Astrocyte of the spinal cord (primary cell): ENCODE data around the gene URM1.

Experiments used
- DNase-seq: peaks from one replicate; pipeline ENCODE4 v3.0.0; 2011; ENCODE audit warnings: low read depth, low spot score
- H3K4me3 ChIP-seq: 2 replicates; pipeline ENCODE4 v1.5.1; 2011; ENCODE audit warnings: low read depth, mild to moderate bottlenecking, low read length, moderate library complexity
- in situ Hi-C: cut with HindIII; loops from 2 replicates; pipeline ENCODE4 v1.10.0; 2017; ENCODE audit warnings: low sequenced_read_pairs
- TF ChIP-seq, protein P1 (sequence below): IDR thresholded peaks from 2 replicates; pipeline ENCODE4 v1.5.1; 2012; ENCODE audit warnings: low read depth, mild to moderate bottlenecking, low read length, inconsistent platforms

The URM1 gene

DNA sequence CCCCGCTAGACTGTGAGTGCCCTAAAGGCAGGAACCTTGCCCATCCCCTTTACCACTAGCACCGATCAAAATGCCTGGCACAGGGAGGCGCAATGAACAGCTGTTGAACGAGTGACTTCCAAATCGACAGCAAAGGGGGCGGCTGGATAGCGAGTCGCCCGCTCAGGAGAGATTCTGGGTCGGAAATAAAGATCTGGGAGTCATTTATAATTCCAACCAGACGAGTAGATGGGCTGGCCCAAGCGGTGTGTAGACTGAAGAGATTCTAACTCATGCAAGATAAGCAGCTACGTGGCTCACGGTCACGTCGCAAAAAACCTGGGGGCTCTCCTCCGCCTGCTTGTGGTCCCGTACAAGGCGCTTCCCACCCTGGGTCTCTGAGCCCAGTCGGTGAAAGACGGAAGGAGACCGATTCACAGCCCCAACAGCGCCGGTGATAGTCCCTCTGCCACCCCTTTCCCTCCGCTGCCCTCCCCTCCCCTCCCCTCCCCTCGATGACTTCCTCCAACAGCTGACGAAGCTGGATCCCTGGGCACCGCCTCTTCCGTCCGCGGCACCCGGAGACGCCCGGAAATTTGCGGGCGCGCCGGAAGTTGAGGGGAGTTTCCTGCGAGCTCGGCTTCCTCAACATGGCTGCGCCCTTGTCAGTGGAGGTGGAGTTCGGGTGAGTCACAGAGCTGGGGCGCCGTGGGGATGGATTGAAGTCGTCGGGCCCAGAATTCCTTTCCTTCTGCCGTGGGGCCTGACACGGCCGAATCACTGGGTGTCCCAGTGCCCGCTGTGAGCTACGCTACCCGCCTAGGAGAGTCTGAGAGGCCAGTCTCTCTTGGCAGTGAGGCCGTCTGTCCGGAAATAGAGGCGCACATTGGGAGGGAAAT is at the start of gene URM1:
Gene URM1 (plus strand): TSS at position 623 of the 878 bp plus-strand sequence. CDS start 7 bp downstream, at position 630.
- peak within 1 kb of the TSS; percentile 95 for H3K4me3 ChIP-seq
- DNase-seq, result peak; percentile 98
- in situ Hi-C loops, result no loop called here
- TF ChIP-seq, protein P1, sequence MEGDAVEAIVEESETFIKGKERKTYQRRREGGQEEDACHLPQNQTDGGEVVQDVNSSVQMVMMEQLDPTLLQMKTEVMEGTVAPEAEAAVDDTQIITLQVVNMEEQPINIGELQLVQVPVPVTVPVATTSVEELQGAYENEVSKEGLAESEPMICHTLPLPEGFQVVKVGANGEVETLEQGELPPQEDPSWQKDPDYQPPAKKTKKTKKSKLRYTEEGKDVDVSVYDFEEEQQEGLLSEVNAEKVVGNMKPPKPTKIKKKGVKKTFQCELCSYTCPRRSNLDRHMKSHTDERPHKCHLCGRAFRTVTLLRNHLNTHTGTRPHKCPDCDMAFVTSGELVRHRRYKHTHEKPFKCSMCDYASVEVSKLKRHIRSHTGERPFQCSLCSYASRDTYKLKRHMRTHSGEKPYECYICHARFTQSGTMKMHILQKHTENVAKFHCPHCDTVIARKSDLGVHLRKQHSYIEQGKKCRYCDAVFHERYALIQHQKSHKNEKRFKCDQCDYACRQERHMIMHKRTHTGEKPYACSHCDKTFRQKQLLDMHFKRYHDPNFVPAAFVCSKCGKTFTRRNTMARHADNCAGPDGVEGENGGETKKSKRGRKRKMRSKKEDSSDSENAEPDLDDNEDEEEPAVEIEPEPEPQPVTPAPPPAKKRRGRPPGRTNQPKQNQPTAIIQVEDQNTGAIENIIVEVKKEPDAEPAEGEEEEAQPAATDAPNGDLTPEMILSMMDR, result peak; percentile 7

DNA sequence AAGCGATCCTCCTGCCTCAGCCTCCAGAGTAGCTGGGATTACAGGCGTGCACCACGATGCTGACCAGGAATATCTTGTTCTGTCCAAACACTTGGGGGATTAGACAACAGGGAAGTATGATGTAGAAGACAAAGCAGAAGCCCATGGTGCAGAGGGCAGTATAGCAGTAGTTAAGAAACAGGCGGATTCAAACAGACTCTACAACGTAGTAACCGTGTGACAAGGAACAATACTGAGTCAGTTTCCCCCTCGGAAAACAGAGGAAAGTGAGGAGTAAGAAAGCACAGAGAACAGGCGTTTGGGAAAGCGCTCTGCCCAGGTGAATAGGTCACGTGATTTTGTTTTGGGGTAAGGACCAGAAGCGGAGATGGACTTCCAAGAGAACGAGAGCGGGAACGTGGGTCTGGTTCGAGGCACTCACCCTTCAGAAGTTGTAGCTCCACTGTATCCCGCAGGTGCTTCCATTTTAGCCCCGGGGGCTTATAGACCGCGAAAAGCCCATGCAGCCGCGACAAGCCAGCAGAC is 49.2 kb upstream of the URM1 start:
- DNase-seq, result no peak
- H3K4me3 ChIP-seq, result peak overlapping the region; percentile 89
- TF ChIP-seq, protein P1, result no peak
- in situ Hi-C loops, result no loop called here

DNA sequence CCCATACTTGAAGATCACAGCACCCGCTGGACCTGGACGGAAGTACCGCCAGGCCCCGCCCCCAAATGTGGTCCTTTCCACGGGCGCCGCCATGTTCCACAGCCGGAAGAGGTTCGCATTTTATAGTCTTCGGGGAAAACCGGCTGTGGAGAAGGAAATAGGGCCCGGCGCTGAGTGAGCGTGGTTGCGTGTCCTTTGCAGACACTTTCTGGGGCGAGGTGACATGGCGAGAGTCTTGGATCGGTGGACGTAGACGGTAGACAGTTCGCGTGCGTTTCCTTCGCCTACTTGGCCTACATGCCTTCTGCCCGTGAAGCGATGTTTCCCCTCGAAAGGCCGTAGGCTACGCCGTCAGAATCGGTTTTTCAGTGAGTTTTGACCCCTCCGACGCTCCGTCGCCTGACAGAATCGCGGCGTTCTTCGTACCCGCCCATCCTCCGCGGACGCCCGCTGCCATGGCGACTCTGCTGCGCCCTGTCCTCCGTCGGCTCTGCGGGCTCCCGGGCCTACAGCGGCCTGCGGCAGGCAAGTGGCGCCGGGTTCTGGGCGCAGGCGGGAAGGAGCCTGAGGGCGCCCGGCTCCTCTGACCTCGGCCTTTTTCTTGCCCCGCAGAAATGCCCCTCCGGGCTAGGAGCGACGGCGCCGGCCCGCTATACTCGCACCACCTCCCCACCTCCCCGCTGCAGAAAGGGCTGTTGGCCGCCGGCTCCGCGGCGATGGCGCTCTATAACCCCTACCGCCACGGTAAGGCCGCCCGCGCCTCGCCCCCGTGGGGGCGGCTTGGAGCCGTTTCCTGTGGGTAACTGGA is 48.6 kb upstream of the URM1 start, which contains the start of the genes COQ4 and TRUB2:
Gene COQ4 (plus strand): TSS at position 436 of the 808 bp plus-strand sequence. CDS start 20 bp downstream, at position 456.
Gene TRUB2 (minus strand): TSS at position 44 of the 808 bp plus-strand sequence. CDS start 39 bp downstream, at position 5.
- in situ Hi-C loops, result no loop called here
- peak within 1 kb of the TSS; percentile 89 for H3K4me3 ChIP-seq
- peak; percentile 97 for DNase-seq
- TF ChIP-seq, protein P1, result no peak

DNA sequence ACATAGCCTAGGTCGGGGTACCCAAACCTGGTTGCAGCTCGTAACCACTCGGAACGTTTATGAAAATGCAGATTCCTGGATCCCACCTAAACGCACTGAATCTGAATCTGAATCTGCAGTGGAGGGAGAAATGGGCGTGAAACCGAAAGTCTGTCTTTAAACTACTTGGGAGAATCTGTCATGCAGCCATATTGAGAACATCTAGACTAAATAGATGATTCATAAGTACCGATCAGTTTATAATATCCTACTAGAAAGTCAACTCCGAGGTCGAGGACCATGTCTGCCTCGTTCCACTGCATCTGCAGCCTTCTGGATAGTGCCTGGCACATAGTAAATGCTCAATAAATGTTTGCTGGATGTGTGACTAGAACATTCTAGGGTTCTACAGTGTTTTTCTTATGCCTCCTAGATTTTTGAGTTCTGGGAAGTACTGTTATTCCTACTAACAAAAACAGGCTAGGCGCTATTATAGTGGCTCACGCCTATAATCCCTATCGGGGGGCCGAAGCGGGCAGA is 47.9 kb upstream of the URM1 start:
- in situ Hi-C loops, result no loop called here
- H3K4me3 ChIP-seq, result peak overlapping the region; percentile 89
- peak; percentile 35 for DNase-seq
- TF ChIP-seq, protein P1, result no peak

DNA sequence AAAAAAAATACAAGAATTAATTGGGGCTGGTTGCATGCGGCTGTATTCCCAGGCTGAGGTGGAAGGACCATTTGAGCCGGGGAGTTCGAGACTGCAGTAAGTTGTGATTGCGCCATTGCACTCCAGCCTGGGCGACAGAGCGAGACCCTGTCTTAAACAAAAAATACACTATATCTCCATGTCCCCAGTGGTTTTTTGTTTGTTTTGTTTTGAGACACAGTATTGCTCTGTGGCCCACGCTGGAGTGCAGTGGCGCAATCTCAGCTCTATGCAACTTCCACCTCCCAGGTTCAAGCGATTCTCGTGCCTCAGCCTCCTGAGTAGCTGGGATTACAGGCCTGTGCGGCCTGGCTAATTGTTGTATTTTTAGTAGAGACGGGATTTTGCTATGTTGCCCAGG is 47.4 kb upstream of the URM1 start:
- in situ Hi-C loops, result no loop called here
- H3K4me3 ChIP-seq, result peak overlapping the region; percentile 89
- DNase-seq, result no peak
- TF ChIP-seq, protein P1, result no peak

DNA sequence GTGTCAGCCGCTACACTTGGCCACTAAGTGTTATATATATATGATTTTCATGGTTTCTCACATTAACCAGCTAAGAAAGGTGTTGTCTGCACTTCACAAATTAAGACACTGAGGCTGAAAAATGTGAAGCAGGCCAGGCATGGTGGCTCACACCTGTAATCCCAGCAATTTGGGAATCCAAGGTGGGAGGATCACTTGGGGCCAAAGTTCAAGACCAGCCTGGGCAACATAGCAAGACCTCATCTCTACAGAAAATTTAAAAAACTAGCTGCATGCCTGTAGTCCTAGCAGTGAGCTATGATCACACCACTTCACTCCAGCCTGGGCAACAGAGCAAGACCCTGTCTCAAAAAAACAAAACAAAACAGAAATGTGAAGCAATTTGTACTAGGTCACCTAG is 46.8 kb upstream of the URM1 start:
- no peak overlapping the region for H3K4me3 ChIP-seq
- TF ChIP-seq, protein P1, result no peak
- no peak for DNase-seq
- in situ Hi-C loops, result no loop called here
